Ectodermal cell (in vitro differentiated cells): ENCODE results near the gene FLNC. TPM values are rescaled to one million over a fixed set of nuclear protein-coding genes. Genes with fewer than 3 reads are reported as not detected.

Source experiments
- H3K27ac ChIP-seq: 2 replicates; pipeline ENCODE4 v1.7.0; 2013; ENCODE audit warnings: mild to moderate bottlenecking, low read depth, low read length; ENCODE audit not compliant: insufficient read depth, poor library complexity, severe bottlenecking
- H3K27me3 ChIP-seq: 2 replicates; pipeline ENCODE4 v1.7.0; 2013; ENCODE audit warnings: mild to moderate bottlenecking, low read length; ENCODE audit not compliant: insufficient read depth, control insufficient read depth, poor library complexity, severe bottlenecking
- H3K36me3 ChIP-seq: one replicate; pipeline ENCODE4 v1.7.0; 2013; ENCODE audit warnings: low read length; ENCODE audit not compliant: control insufficient read depth, insufficient read depth
- H3K4me1 ChIP-seq: one replicate; pipeline ENCODE4 v1.7.0; 2013; ENCODE audit warnings: low read length; ENCODE audit not compliant: control insufficient read depth, insufficient read depth
- H3K4me3 ChIP-seq: 2 replicates; pipeline ENCODE4 v1.7.0; 2013; ENCODE audit warnings: low read depth, low read length, control low read depth; ENCODE audit not compliant: insufficient read depth
- H3K9me3 ChIP-seq: 2 replicates; pipeline ENCODE4 v1.7.0; 2013; ENCODE audit warnings: mild to moderate bottlenecking, low read length, moderate library complexity; ENCODE audit not compliant: control insufficient read depth
- WGBS, 2 experiments: methylation state at CpG; one replicate each; pipeline ENCODE4 v1.1.7; 2013; ENCODE audit warnings: missing lambda C conversion rate in 2 of 2; 5-methylcytosine and 5-hydroxymethylcytosine counted together
- polyA plus RNA-seq, 4 experiments: library from polyadenylated mRNA; stranded (reverse); fragments of 50-300 nt; gene quantifications; one replicate each; pipeline ENCODE4 v1.2.3, GENCODE V29; 2013

The FLNC gene, protein sequence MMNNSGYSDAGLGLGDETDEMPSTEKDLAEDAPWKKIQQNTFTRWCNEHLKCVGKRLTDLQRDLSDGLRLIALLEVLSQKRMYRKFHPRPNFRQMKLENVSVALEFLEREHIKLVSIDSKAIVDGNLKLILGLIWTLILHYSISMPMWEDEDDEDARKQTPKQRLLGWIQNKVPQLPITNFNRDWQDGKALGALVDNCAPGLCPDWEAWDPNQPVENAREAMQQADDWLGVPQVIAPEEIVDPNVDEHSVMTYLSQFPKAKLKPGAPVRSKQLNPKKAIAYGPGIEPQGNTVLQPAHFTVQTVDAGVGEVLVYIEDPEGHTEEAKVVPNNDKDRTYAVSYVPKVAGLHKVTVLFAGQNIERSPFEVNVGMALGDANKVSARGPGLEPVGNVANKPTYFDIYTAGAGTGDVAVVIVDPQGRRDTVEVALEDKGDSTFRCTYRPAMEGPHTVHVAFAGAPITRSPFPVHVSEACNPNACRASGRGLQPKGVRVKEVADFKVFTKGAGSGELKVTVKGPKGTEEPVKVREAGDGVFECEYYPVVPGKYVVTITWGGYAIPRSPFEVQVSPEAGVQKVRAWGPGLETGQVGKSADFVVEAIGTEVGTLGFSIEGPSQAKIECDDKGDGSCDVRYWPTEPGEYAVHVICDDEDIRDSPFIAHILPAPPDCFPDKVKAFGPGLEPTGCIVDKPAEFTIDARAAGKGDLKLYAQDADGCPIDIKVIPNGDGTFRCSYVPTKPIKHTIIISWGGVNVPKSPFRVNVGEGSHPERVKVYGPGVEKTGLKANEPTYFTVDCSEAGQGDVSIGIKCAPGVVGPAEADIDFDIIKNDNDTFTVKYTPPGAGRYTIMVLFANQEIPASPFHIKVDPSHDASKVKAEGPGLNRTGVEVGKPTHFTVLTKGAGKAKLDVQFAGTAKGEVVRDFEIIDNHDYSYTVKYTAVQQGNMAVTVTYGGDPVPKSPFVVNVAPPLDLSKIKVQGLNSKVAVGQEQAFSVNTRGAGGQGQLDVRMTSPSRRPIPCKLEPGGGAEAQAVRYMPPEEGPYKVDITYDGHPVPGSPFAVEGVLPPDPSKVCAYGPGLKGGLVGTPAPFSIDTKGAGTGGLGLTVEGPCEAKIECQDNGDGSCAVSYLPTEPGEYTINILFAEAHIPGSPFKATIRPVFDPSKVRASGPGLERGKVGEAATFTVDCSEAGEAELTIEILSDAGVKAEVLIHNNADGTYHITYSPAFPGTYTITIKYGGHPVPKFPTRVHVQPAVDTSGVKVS (N-terminal part only)
- polyA plus RNA-seq (2013, experiment 1 of 4): 24.9 TPM
- 32.0 TPM for polyA plus RNA-seq (2013, experiment 2 of 4)
- 23.6 TPM for polyA plus RNA-seq (2013, experiment 3 of 4)
- polyA plus RNA-seq (2013, experiment 4 of 4): 25.5 TPM

DNA sequence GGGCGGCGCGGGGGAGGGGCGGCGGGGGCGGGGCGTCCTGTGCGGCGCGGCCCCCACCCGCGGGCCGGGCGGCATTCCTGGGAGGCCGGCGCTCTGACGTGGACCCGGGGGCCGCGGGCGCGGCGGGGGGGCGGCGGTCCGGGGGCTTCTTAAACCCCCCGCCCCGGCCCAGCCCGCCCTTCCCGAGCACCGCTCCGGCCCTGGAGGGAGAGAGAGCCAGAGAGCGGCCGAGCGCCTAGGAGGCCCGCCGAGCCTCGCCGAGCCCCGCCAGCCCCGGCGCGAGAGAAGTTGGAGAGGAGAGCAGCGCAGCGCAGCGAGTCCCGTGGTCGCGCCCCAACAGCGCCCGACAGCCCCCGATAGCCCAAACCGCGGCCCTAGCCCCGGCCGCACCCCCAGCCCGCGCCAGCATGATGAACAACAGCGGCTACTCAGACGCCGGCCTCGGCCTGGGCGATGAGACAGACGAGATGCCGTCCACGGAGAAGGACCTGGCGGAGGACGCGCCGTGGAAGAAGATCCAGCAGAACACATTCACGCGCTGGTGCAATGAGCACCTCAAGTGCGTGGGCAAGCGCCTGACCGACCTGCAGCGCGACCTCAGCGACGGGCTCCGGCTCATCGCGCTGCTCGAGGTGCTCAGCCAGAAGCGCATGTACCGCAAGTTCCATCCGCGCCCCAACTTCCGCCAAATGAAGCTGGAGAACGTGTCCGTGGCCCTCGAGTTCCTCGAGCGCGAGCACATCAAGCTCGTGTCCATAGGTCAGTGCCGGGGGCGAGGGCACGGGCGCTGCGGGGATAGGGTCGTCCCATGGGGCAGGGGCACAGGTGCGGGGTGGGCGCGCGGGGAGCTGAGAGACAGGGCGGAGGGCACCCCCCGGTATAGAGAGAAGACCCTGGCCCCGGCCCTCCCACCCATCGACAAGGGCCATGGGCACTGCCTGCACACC is at the start of gene FLNC:
FLNC (plus strand) TSS at position 176 of the 947 bp plus-strand sequence; CDS start at position 408, 232 bp downstream.
- Histone ChIP-seq H3K4me3 (peak within 1 kb of the TSS; percentile 60), H3K4me1 (peaks cover 47% of the 10 kb centered on the region), H3K9me3 (no peaks in the 10 kb centered on the region), H3K27me3 (peaks cover 20% of the 10 kb centered on the region), H3K36me3 (no peaks in the 10 kb centered on the region), H3K27ac (peak within 1 kb of the TSS; percentile 90)
- WGBS, 2 experiments: 1% methylated on average over 109 of the region's 109 CpGs

DNA sequence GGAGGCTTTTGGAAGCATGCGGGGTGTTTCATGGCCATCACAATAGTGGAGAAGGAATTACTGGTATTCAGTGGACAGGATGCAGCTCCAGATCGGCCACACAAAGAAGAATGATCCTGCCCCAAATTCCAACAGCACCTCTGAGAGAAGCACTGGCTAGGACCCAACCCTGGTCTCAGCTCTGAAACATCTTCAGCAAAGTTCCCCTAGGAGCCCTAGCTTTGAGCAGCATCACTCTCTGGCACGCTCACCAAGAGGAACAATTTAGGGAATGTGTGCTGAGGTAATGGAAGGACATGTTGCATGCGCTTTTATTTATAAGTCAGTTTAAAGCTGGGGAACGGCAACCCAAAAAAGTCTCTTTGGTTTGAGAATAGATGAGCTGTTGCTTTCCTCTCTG is 49.1 kb upstream of the FLNC start:
- no peak overlapping the region for H3K4me3 ChIP-seq

DNA sequence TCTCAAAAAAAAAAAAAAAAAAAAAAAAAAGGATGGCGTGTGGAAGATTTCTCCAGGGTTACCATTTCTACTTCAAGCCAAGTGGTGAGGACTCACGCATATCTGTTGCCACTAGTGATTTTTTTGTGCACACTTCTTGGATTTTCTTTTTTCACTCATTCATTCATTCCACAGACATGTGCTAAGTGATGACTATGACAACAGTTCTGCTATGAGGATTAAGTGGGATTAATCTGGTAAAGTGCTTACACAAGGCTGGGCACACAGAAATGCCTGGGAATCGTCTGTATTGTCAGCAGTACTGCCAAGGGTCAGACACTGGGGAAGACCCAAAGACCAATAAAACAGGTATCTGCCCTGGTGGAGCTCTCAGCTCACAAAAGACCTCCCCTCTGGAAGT is 48.4 kb upstream of the FLNC start:
- Histone ChIP-seq H3K27ac (no peak overlapping the region), H3K36me3 (no peaks in the 10 kb centered on the region), H3K4me3 (no peak overlapping the region), H3K4me1 (no peaks in the 10 kb centered on the region), H3K27me3 (no peaks in the 10 kb centered on the region), H3K9me3 (no peaks in the 10 kb centered on the region)
- WGBS, 2 experiments: 92 to 93% methylated on average over 3 of the region's 3 CpGs

More for the DNA sequence above, 49.1 kb upstream of the FLNC start:
- Histone ChIP-seq H3K36me3 (no peaks in the 10 kb centered on the region), H3K27ac (no peak overlapping the region), H3K9me3 (no peaks in the 10 kb centered on the region), H3K4me1 (no peaks in the 10 kb centered on the region), H3K27me3 (no peaks in the 10 kb centered on the region)
- WGBS, 2 experiments: 94 to 96% methylated on average over 5 of the region's 5 CpGs

DNA sequence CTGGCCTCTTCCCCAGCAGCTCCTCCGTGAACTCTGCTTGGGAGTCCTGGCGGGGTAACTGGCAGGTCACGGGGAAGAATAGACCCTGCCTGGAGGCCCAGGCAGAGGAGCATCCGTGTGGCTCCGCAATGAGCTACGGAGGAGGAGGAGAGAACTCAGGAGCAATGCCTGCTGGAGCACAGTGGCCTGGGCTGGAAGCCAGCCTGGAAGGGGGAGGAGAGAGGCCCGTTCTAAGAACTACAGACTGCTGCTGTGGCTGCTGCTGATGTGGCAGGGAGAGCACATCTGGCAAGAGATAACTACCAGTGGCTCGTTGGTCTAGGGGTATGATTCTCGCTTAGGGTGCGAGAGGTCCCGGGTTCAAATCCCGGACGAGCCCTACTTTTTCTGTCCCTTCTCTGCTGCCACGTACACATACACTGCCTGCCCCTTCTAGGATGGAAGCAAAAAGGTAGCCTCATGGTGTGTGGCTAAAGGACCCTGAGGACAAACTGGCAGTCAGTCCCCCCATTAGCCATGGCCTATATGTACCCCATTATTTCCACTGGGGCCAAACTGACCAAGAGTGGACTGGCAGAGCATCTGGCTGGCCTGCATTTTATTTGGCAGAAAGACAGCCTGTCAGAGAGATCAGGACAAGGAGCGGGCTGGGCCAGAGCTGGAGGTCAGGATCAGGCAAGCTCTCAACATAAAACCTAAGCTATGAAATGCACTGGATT is 46.9 kb upstream of the FLNC start:
- Histone ChIP-seq H3K4me3 (peak overlapping the region; percentile 1), H3K27me3 (no peaks in the 10 kb centered on the region), H3K4me1 (no peaks in the 10 kb centered on the region), H3K9me3 (no peaks in the 10 kb centered on the region), H3K27ac (no peak overlapping the region), H3K36me3 (no peaks in the 10 kb centered on the region)
- WGBS, 2 experiments: 25 to 27% methylated on average over 15 of the region's 15 CpGs

DNA sequence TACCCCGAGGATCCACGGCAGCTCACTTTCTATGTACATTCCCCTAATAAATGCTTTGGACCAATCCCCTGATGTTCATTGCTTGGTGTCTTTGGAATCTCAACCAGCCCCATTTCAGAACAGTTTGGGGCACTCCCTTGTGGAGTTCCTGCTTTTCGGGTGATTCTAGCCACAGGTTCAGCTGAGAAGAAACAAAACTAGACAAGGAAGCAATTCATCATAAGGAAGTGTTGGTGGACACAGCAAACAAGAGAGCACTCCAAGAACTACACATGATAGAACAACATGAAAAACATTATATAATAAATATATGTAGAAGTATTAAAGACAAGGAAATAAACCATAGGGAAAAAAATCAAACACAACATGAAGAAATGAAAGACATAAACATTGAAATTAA is 44.5 kb upstream of the FLNC start:
- Histone ChIP-seq H3K27me3 (peaks cover 11% of the 10 kb centered on the region), H3K9me3 (no peaks in the 10 kb centered on the region), H3K4me1 (no peaks in the 10 kb centered on the region), H3K27ac (no peak overlapping the region), H3K36me3 (no peaks in the 10 kb centered on the region), H3K4me3 (no peak overlapping the region)
- 91 to 94% methylated on average over 3 of the region's 3 CpGs for WGBS, 2 experiments

DNA sequence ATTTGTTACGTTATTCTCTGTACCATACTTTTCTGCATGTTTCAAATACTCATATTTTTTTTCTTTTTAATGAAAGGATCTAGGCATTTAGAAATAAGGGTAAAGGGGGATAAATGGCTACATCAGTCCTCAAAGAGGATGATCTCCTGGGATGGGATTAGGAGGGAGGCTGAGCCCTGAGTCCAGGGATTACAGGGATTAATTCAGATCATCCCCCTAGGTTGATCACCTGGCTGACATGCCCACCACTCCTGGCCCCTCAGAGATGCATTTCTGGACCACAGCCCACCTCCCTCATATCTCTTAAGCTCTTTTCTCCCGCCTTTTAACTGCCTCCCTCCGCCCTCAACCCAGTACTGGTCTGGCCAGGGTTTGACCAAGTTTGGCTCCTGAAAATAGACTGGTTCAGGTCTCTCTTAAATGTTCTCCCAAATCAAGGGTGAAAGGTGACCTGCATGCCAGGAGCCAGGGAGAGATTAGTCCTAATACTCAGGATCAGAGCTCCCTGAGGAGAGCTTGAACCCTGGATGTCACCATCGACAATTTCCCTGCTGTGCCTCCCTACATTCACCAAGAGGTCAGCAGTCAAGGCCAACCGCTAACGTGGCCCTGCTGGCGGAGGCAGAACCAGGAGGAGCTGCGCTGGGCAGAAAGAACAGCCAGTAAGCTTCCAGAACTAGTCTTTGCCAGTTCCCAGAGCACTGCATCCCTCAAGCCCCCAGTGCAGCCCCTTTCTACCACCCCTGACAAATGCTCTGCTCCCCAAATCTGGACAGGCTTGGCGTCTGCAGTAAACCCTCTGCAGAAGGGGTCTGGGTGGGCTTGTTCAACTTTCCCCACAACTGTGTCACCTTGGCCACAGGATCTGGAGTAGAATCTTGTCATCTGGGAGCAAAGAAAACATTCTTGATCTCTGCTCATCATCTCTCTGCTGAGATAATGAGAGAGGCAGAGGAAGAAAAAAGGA is 41.5 kb upstream of the FLNC start:
- Histone ChIP-seq H3K4me1 (peaks cover 11% of the 10 kb centered on the region), H3K36me3 (no peaks in the 10 kb centered on the region), H3K4me3 (no peak overlapping the region), H3K9me3 (no peaks in the 10 kb centered on the region), H3K27me3 (peaks cover 11% of the 10 kb centered on the region), H3K27ac (no peak overlapping the region)
- 83 to 86% methylated on average over 8 to 9 of the region's 9 CpGs for WGBS, 2 experiments

DNA sequence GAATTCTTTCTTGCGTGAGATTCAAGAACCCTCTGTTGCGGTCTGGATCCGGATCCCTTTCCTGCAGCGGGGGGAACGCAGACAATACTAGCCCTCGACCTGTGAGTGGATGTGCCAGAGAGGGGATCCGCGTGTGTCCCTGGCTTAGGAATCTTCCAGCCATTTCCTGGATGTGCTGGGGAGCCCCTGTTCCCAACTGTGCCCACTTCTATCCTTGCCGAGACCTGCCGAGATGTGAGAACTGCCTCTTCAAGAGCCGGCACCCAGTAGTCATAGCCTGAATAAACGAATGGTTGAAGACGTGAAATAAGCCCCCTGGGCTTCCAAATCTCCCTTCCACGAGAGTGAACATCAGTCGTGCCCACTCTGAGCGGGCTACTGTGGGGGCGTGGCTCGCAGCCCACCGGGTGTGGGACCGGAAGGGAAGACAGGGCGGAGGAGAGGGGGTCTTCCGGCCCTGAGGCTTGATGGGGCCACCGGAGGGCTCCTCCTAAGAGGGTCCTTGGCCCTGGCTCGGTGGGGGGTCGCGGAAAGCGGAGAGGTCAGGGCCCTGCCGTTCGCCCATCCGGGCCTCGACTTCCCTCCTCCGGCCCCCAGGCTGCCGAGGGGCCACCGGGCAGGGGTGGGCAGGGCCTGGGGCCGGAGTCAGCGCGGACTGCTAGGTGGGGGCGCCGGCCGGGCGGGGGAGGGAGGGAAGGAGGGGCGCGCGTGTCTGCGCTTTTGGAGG is 39.7 kb upstream of the FLNC start:
- Histone ChIP-seq H3K4me3 (peak overlapping the region; percentile 89), H3K27me3 (peaks cover 11% of the 10 kb centered on the region), H3K4me1 (peaks cover 23% of the 10 kb centered on the region), H3K9me3 (no peaks in the 10 kb centered on the region), H3K36me3 (no peaks in the 10 kb centered on the region), H3K27ac (no peak overlapping the region)
- WGBS, 2 experiments: 12 to 13% methylated on average over 45 of the region's 45 CpGs
